WTC11 (cell line): ENCODE results near the gene IPO4. TPM values are rescaled to one million over a fixed set of nuclear protein-coding genes. Genes with fewer than 3 reads are reported as not detected.

Experiments
- CBFB ChIP-seq: sonication (generic); formaldehyde crosslinking; IDR thresholded peaks from 2 replicates; pipeline ENCODE4 v1.8.1; 2022; ENCODE audit warnings: mild to moderate bottlenecking, low read depth, missing genetic modification reagents
- ELF4 ChIP-seq: sonication (generic); formaldehyde crosslinking; IDR thresholded peaks from 2 replicates; pipeline ENCODE4 v1.8.1; 2022; ENCODE audit warnings: low read depth, mild to moderate bottlenecking, moderate library complexity, missing genetic modification reagents
- GTF2I ChIP-seq: fragments of 250-450 bp; sonication (Bioruptor Pico); conservative IDR thresholded peaks from 2 replicates; pipeline ENCODE4 v1.4.0; 2021; ENCODE audit warnings: mild to moderate bottlenecking
- NFYB ChIP-seq: sonication (generic); formaldehyde crosslinking; conservative IDR thresholded peaks from 2 replicates; pipeline ENCODE4 v1.8.0; 2022; ENCODE audit warnings: low read depth, missing genetic modification reagents
- NR3C1 ChIP-seq: sonication (generic); formaldehyde crosslinking; conservative IDR thresholded peaks from 2 replicates; pipeline ENCODE4 v1.8.1; 2023; ENCODE audit warnings: low read depth, mild to moderate bottlenecking, missing genetic modification reagents
- OVOL2 ChIP-seq: fragments of 250-450 bp; sonication (Bioruptor Pico); IDR thresholded peaks from 2 replicates; pipeline ENCODE4 v1.9.0; 2021; ENCODE audit warnings: mild to moderate bottlenecking, borderline replicate concordance
- PRRX2 ChIP-seq: fragments of 250-450 bp; sonication (Bioruptor Pico); IDR thresholded peaks from 2 replicates; pipeline ENCODE4 v1.8.0; 2021; ENCODE audit warnings: mild to moderate bottlenecking
- RELA ChIP-seq: sonication (generic); formaldehyde crosslinking; IDR thresholded peaks from 2 replicates; pipeline ENCODE4 v1.8.1; 2022; ENCODE audit warnings: missing genetic modification reagents, mild to moderate bottlenecking, borderline replicate concordance
- SMAD3 ChIP-seq: sonication (generic); formaldehyde crosslinking; IDR thresholded peaks from 2 replicates; pipeline ENCODE4 v1.8.0; 2022; ENCODE audit warnings: missing genetic modification reagents, mild to moderate bottlenecking, borderline replicate concordance
- ZBTB21 ChIP-seq: sonication (generic); formaldehyde crosslinking; IDR thresholded peaks from 2 replicates; pipeline ENCODE4 v1.8.1; 2023; ENCODE audit warnings: mild to moderate bottlenecking, missing genetic modification reagents, borderline replicate concordance
- ZNF219 ChIP-seq: sonication (generic); formaldehyde crosslinking; IDR thresholded peaks from 2 replicates; pipeline ENCODE4 v1.8.0; 2023; ENCODE audit warnings: missing genetic modification reagents, mild to moderate bottlenecking, borderline replicate concordance
- ZNF232 ChIP-seq: sonication (generic); formaldehyde crosslinking; IDR thresholded peaks from 2 replicates; pipeline ENCODE4 v1.8.0; 2022; ENCODE audit warnings: mild to moderate bottlenecking, missing genetic modification reagents
- ZNF396 ChIP-seq: fragments of 250-450 bp; sonication (Bioruptor Pico); IDR thresholded peaks from 2 replicates; pipeline ENCODE4 v1.8.0; 2021; ENCODE audit warnings: mild to moderate bottlenecking, moderate library complexity, borderline replicate concordance
- ZNF423 ChIP-seq: fragments of 250-450 bp; sonication (Bioruptor Pico); IDR thresholded peaks from 2 replicates; pipeline ENCODE4 v2.1.2; 2022; ENCODE audit warnings: mild to moderate bottlenecking, moderate library complexity
- total RNA-seq: library from RNA; stranded (reverse); gene quantifications from 3 replicates; pipeline ENCODE4 v1.2.3, GENCODE V29; 2021
- TF ChIP-seq, protein P1 (sequence below): sonication (generic); formaldehyde crosslinking; IDR thresholded peaks from 2 replicates; pipeline ENCODE4 v1.8.0; 2022; ENCODE audit warnings: mild to moderate bottlenecking, missing genetic modification reagents
- TF ChIP-seq, protein P2 (sequence below): sonication (generic); formaldehyde crosslinking; IDR thresholded peaks from 2 replicates; pipeline ENCODE4 v1.8.1; 2023; ENCODE audit warnings: mild to moderate bottlenecking, missing genetic modification reagents
- TF ChIP-seq, protein P3 (sequence below): sonication (generic); formaldehyde crosslinking; IDR thresholded peaks from 2 replicates; pipeline ENCODE4 v1.8.0; 2023; ENCODE audit warnings: mild to moderate bottlenecking, missing genetic modification reagents
- TF ChIP-seq, protein P4 (sequence below): sonication (generic); formaldehyde crosslinking; IDR thresholded peaks from 2 replicates; pipeline ENCODE4 v1.8.1; 2022; ENCODE audit warnings: mild to moderate bottlenecking, moderate library complexity, missing genetic modification reagents
- TF ChIP-seq, protein P5 (sequence below): sonication (generic); formaldehyde crosslinking; IDR thresholded peaks from 2 replicates; pipeline ENCODE4 v1.8.1; 2023; ENCODE audit warnings: mild to moderate bottlenecking, missing genetic modification reagents, moderate library complexity
- TF ChIP-seq, protein P6 (sequence below): sonication (generic); formaldehyde crosslinking; conservative IDR thresholded peaks from 2 replicates; pipeline ENCODE4 v1.8.1; 2023; ENCODE audit warnings: mild to moderate bottlenecking, low read depth, missing genetic modification reagents, moderate library complexity
- TF ChIP-seq, protein P7 (sequence below): fragments of 250-450 bp; sonication (Bioruptor Pico); IDR thresholded peaks from 2 replicates; pipeline ENCODE4 v1.9.0; 2021; ENCODE audit warnings: mild to moderate bottlenecking, borderline replicate concordance

IPO4 gene
- total RNA-seq, 1 experiment from 2014 or later, result 128 TPM

DNA sequence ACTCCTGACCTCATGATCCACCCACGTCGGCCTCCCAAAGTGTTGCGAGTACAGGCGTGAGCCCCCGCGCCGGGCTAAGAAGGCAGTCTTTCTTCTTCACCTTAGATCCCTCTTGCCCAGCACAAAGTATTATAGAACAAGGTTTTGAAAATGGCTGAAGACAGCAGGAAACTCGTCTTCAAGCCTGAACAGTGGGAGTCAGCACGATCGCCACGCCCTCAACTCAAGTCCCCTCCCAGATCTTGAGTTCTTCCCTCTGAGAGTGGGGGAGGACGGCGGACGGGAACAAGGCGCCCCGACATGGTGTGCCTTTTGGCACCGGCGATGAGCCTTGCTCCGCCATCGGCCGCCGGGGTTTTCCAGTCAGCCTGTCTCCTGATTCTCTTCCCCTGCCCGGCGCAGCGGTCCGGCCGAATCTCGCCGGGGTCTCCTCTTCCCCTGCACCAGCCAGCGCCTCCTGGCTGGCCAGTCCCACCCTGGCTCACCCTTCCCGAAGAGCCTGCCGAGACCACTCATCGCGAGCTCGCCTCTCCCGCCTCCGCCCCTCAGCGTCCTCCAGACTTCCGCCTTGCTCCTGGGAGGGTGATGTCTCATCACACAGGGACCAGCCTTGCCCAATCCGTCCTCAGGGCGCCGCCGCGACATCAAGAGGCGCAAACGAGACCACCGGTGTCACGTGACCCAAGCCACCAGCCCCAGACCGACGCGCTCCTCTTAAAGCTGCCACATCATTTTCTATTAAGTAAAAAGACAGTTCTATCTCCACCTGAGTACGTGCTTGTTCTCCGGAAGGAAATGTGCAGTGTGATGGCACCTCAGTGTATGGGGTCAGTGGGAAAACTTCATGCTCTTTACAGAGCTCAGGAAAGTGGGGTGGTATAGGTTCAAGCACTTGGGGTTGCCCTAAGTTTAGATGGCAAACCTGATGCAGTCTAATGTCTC is 24.6 kb upstream of the IPO4 start, which contains the start of gene CHMP4A (continued):
- TF ChIP-seq CBFB (CRISPR knock-in tag) (0 out of 2 replicates have a peak, but pooled peaks have one; percentile 59), ZBTB21 (CRISPR knock-in tag) (0 out of 2 replicates have a peak, but pooled peaks have one; percentile 33), RELA (CRISPR knock-in tag) (0 out of 2 replicates have a peak, but pooled peaks have one; percentile 45), NR3C1 (CRISPR knock-in tag) (no peak), NFYB (CRISPR knock-in tag) (peak; percentile 95), ZNF423 (CRISPR knock-in tag) (no peak), OVOL2 (CRISPR knock-in tag) (no peak), PRRX2 (no peak), GTF2I (CRISPR knock-in tag) (no peak), ZNF219 (no peak), ZNF396 (CRISPR knock-in tag) (no peak), ELF4 (CRISPR knock-in tag) (no peak), SMAD3 (CRISPR knock-in tag) (no peak), ZNF232 (CRISPR knock-in tag) (peak; percentile 73)
- TF ChIP-seq, protein P1, sequence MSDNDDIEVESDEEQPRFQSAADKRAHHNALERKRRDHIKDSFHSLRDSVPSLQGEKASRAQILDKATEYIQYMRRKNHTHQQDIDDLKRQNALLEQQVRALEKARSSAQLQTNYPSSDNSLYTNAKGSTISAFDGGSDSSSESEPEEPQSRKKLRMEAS (CRISPR knock-in tag), result peak; percentile 91
- TF ChIP-seq, protein P2, sequence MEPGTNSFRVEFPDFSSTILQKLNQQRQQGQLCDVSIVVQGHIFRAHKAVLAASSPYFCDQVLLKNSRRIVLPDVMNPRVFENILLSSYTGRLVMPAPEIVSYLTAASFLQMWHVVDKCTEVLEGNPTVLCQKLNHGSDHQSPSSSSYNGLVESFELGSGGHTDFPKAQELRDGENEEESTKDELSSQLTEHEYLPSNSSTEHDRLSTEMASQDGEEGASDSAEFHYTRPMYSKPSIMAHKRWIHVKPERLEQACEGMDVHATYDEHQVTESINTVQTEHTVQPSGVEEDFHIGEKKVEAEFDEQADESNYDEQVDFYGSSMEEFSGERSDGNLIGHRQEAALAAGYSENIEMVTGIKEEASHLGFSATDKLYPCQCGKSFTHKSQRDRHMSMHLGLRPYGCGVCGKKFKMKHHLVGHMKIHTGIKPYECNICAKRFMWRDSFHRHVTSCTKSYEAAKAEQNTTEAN (CRISPR knock-in tag), result peak; percentile 46; the same call in 1 of the 2 replicates
- TF ChIP-seq, protein P3, sequence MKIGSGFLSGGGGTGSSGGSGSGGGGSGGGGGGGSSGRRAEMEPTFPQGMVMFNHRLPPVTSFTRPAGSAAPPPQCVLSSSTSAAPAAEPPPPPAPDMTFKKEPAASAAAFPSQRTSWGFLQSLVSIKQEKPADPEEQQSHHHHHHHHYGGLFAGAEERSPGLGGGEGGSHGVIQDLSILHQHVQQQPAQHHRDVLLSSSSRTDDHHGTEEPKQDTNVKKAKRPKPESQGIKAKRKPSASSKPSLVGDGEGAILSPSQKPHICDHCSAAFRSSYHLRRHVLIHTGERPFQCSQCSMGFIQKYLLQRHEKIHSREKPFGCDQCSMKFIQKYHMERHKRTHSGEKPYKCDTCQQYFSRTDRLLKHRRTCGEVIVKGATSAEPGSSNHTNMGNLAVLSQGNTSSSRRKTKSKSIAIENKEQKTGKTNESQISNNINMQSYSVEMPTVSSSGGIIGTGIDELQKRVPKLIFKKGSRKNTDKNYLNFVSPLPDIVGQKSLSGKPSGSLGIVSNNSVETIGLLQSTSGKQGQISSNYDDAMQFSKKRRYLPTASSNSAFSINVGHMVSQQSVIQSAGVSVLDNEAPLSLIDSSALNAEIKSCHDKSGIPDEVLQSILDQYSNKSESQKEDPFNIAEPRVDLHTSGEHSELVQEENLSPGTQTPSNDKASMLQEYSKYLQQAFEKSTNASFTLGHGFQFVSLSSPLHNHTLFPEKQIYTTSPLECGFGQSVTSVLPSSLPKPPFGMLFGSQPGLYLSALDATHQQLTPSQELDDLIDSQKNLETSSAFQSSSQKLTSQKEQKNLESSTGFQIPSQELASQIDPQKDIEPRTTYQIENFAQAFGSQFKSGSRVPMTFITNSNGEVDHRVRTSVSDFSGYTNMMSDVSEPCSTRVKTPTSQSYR, result peak; percentile 80; the same call in 1 of the 2 replicates
- TF ChIP-seq, protein P4, sequence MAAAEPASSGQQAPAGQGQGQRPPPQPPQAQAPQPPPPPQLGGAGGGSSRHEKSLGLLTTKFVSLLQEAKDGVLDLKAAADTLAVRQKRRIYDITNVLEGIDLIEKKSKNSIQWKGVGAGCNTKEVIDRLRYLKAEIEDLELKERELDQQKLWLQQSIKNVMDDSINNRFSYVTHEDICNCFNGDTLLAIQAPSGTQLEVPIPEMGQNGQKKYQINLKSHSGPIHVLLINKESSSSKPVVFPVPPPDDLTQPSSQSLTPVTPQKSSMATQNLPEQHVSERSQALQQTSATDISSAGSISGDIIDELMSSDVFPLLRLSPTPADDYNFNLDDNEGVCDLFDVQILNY, result peak; percentile 52; the same call in 1 of the 2 replicates
- TF ChIP-seq, protein P5, sequence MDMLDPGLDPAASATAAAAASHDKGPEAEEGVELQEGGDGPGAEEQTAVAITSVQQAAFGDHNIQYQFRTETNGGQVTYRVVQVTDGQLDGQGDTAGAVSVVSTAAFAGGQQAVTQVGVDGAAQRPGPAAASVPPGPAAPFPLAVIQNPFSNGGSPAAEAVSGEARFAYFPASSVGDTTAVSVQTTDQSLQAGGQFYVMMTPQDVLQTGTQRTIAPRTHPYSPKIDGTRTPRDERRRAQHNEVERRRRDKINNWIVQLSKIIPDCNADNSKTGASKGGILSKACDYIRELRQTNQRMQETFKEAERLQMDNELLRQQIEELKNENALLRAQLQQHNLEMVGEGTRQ (CRISPR knock-in tag), result peak; percentile 98
- TF ChIP-seq, protein P6, sequence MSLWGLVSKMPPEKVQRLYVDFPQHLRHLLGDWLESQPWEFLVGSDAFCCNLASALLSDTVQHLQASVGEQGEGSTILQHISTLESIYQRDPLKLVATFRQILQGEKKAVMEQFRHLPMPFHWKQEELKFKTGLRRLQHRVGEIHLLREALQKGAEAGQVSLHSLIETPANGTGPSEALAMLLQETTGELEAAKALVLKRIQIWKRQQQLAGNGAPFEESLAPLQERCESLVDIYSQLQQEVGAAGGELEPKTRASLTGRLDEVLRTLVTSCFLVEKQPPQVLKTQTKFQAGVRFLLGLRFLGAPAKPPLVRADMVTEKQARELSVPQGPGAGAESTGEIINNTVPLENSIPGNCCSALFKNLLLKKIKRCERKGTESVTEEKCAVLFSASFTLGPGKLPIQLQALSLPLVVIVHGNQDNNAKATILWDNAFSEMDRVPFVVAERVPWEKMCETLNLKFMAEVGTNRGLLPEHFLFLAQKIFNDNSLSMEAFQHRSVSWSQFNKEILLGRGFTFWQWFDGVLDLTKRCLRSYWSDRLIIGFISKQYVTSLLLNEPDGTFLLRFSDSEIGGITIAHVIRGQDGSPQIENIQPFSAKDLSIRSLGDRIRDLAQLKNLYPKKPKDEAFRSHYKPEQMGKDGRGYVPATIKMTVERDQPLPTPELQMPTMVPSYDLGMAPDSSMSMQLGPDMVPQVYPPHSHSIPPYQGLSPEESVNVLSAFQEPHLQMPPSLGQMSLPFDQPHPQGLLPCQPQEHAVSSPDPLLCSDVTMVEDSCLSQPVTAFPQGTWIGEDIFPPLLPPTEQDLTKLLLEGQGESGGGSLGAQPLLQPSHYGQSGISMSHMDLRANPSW, result no peak
- TF ChIP-seq, protein P7, sequence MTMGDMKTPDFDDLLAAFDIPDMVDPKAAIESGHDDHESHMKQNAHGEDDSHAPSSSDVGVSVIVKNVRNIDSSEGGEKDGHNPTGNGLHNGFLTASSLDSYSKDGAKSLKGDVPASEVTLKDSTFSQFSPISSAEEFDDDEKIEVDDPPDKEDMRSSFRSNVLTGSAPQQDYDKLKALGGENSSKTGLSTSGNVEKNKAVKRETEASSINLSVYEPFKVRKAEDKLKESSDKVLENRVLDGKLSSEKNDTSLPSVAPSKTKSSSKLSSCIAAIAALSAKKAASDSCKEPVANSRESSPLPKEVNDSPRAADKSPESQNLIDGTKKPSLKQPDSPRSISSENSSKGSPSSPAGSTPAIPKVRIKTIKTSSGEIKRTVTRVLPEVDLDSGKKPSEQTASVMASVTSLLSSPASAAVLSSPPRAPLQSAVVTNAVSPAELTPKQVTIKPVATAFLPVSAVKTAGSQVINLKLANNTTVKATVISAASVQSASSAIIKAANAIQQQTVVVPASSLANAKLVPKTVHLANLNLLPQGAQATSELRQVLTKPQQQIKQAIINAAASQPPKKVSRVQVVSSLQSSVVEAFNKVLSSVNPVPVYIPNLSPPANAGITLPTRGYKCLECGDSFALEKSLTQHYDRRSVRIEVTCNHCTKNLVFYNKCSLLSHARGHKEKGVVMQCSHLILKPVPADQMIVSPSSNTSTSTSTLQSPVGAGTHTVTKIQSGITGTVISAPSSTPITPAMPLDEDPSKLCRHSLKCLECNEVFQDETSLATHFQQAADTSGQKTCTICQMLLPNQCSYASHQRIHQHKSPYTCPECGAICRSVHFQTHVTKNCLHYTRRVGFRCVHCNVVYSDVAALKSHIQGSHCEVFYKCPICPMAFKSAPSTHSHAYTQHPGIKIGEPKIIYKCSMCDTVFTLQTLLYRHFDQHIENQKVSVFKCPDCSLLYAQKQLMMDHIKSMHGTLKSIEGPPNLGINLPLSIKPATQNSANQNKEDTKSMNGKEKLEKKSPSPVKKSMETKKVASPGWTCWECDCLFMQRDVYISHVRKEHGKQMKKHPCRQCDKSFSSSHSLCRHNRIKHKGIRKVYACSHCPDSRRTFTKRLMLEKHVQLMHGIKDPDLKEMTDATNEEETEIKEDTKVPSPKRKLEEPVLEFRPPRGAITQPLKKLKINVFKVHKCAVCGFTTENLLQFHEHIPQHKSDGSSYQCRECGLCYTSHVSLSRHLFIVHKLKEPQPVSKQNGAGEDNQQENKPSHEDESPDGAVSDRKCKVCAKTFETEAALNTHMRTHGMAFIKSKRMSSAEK (CRISPR knock-in tag), result no peak
